NCI-H2227 treated with DMSO at 0.1 percent for 48 hours (cell line): ENCODE results near the gene MLLT11.

Experiments used
- DNase-seq: peaks from one replicate; lab custom pipeline; 2025; lab: John Stamatoyannopoulos, UW

Gene MLLT11, protein sequence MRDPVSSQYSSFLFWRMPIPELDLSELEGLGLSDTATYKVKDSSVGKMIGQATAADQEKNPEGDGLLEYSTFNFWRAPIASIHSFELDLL

DNA sequence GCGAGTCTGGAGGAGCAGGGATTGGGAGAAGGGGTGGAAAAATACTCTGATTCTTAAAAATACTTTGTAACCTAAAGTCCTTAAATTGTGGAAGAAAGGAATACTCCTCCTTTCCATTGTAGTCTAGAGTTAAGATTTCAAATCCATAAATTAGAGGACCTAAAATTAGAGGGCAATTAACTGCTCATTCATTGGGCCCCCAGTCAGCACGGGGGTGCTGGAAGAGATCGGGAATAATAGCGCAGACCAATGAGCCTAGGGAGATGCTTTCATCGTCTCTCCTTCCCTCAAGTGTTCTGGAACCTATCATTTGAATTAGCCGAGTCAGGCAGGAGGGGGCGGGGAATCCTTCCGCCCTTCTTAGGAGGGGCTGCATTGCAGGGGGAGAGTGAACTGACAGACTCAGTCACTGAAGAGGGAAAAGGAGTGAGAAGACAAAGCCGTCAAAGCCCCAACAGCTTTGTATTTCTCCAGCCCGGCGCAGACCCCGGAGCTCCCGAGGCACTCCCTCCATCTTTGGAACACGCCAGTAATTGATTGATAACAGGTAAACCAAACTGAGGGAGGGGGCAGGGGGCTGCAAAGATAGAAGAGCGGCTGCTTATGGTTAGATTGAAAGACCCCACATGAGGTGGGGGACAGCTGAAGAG is at the start of gene MLLT11:
TSS of gene MLLT11 (plus strand) at position 391 of the 650 bp plus-strand sequence. CDS start 6,828 bp downstream, outside the sequence.
- peak; percentile 89 for DNase-seq

DNA sequence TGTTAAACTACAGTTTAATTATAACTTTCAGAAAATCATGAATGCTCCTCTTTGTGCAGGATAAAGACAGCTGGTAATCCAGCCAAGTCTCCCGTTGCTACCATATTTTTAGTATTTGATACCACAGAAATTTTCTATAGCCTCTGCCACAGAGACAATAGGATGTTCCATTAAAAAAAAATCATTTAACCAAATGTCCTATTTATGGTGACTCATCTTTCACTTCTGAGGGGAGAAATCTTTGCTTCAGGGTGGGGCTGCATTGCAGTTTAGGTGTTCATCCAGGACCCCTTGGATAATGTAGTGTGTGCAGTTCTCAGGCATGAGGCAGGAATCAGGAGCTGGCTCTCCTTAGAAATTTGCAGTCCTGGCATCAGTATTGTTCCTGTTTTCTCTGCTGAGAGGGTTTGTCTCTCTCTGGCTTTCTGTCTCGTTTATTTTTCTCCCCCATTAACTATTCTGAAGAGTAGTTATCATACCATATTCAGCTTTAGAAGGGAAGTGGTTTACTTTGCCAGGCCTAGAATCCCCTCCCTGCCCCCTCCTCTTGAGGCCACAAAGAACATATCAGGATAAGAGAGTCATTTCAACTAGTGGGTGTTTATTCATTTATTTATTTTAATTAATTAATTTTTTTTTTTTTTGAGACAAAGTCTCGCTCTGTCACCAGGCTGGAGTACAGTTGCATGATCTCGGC is 48.9 kb upstream of the MLLT11 start:
- peak; percentile 56 for DNase-seq

DNA sequence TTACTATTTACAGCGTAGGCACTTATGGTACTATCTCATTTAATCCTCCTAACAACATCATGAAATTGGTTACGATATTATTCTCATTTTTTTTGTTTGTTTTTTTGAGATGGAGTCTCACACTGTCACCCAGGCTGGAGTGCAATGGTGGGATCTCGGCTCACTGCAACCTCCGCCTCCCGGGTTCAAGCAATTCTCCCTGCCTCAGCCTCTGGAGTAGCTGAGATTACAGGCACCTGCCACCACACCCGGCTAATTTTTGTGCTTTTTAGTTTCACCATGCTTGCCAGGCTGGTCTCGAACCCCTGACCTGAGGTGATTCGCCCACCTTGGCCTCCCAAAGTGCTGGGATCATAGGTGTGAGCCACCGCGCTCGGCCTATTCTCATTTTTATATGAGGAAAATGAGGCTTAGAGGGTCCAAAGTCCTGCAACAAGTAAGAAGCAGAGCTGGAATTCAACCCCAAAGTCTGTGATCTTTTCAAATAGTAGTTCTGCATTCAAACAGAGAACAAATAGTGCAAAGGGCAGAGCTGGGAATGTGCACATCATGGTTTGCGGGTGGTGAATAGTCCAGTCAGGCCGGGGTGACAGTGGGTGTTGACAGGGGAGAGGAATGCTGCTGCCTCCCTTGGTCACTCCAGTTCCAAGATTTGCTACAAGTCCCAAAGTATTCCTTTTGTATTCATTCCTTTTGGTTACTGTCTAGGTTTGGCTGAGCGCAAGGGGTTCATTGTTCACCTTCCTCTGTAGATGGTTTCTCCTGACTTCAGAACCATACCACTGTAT is 47.3 kb upstream of the MLLT11 start:
- no peak for DNase-seq

DNA sequence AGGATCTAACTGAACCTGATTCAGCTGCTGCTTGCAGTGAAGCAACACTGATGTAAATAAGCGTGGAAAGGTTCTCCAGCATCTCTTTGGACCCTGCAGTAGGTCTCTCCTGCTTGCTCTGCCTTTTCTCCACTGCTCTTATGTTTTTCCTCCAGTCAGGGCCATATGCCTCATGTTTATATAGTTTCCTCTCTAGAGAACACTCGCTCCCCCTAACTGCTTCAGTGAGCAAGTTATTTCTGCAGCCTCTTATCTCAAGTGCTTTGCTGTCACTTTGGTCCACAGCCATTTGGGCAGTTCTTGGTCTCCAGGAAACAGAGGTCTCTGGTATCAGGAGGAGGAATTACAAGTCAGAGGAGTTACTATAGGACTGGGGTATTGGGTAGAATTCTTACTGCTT is 46.7 kb upstream of the MLLT11 start:
- DNase-seq = peak; percentile 53

DNA sequence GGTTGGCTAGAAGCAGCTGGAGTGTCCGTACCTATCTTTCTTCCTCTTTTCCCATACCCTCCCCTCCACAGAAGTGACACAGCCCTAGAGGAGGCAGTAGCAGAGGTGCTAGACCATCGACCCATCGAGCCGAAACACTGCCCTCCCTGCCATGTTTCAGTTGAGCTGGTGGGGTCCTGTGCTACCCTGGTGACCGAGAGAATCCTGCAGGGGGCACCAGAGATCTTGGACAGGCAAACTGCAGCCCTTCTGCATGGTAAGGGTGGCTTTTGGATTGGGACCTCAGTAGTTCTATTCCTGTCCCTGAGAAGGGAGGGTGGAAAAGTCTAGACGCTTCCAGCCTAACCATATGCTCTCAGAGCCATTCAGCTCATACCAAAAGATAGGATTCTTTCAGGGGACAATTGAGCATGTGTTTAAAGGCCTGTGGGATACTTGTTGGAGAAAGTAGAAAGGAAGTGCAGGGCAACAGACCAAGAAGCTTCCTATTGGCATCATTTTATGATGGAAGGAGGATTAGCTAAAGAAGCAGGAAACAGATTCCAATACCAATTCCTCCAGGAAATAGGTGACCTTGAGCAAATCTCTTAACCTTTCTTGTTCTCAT is 35.6 kb upstream of the MLLT11 start:
- DNase-seq = peak; percentile 61

DNA sequence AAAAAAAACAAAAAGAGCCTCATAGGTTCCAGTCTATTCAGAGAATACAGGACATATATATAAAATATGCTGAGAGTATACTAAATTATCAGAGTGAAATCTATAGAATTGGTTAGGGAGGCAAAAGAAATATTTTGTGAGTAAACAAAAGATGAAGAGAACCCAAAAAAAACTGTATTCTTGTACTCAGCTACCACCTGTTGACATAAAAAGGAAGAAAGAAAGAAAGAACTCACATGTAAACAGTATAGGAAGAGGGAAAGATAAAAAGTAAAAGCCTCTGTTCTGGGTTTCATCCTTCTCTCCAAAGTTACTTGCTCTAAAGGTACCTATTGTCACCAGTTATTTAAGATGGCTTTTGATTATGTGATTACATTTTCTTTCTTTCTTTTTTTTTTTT is 33.7 kb upstream of the MLLT11 start:
- no peak for DNase-seq

DNA sequence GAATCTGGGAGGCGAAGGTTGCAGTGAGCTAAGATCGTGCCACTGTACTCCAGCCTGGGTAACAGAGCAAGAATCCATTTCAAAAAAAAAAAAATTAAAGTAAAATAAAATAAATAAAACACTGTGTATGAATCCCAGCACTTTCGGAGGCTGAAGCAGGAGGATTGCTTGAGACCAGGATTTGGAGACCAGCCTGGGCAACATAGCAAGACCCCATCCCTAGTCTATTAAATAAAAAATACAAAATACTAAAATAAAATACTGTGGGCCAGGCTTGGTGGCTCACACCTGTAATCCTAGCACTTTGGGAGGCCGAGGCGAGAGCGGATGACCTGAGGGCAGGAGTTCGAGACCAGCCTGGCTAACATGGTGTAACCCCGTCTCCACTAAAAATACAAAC is 28.0 kb upstream of the MLLT11 start:
- no peak for DNase-seq

DNA sequence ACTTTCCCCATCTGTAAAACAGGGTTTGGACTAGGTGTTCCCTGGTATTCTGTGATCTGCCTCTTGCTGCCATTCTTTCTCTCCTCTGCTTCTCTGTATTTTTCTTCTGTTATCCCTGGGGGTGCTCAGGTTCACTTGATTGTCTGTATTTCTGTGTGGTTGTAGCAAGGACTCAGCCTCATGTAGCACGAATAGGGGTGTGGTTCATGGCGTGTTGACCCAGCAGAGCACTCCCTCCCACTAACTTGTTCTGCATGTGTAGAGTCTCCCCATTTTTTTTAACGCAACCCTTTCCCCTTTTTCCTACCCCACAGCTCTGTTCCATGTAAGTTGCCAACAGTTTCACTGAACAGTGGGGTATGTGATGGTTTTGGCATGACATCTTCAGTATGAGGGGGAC is 25.0 kb upstream of the MLLT11 start:
- no peak for DNase-seq

DNA sequence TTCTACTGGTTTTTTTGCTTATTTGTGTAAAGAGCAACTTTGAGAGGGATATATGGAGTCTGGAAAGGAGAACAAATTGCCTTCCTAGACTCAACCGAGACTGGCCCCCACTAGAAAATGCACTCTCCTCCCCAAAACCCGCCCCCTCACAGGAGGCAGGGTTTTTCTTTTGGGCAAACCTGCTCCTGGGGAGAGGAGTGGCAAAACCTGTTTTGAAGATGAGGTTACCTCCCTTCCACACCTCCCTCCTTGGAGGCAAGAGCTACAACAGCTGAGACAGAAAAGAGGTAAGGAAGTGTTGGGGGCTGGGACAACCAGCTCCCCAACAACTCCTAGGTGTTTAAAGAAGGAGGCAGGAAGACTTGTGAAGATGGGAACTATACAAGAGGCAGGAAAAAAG is 23.8 kb upstream of the MLLT11 start, which contains the start of gene BNIPL:
TSS of gene BNIPL (plus strand) at position 231 of the 400 bp plus-strand sequence. CDS start at position 371, 140 bp downstream.
- DNase-seq = no peak

DNA sequence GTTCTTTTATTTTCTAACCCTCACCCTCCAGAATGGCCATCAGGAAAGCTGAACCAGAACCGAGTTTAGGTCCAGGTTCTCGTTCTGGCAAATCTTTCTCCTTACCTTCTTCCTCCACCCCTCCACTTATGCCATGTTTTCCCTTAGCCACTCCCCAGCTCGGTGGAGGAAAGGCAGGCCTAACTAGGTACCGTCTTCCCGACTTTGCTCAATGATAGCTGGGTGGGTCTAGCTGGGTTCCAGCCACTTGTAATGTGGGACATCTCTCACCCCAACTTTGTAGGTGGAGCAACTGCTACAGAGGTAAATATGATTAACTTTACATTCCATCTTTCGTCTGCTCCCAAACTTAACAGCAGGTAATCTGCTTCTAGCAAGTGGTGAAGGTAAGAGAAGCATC is 23.2 kb upstream of the MLLT11 start:
- DNase-seq = no peak

DNA sequence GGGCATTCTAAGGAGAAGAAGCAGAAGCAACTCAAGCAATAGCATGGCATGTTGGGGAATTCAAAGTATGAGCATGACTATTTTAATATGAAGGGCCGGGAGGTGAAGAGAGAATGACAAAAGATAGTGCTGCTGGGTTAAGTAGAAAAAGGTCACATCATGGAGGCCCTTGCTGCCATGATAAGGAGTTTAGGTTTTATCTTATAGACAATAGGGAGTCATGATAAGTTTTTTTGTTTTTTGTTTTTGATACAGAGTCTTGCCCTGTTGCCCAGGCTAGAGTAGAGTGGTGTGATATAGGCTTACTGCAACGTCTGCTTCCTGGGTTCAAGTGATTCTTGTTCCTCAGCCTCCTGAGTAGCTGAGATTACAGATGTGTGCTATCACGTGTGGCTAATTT is 20.7 kb upstream of the MLLT11 start:
- no peak for DNase-seq

DNA sequence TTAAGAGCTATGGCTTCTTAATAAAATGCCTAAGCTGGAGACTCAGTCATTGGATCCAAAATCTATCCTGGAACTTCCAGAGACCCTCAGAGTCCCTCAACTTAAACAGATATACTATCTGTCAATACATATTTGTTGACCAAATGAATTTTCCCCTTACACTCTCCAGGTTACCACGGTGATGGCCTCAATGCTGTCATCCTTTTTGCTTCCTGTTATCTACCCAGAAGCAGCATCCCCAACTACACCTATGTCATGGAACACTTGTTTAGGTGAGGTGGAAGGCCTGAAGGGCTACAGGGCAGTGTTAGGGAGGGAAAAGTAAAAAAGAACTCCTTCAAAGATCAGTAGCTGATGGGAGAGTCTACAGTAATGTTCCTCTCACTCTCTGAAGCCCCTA is 17.0 kb upstream of the MLLT11 start:
- no peak for DNase-seq

DNA sequence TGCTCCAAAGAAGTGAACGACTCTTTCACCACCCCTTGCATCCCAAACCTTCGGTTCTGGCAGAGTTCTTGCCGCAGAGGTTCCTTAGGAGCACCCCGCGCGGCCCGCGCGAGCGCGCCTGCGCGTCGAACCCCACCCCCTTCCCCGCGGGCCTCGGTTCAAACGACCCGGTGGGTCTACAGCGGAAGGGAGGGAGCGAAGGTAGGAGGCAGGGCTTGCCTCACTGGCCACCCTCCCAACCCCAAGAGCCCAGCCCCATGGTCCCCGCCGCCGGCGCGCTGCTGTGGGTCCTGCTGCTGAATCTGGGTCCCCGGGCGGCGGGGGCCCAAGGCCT is 12.6 kb upstream of the MLLT11 start, which contains the start of gene C1orf56:
TSS of gene C1orf56 (plus strand) at position 161 of the 334 bp plus-strand sequence. CDS start at position 258, 97 bp downstream.
- peak; percentile 79 for DNase-seq

DNA sequence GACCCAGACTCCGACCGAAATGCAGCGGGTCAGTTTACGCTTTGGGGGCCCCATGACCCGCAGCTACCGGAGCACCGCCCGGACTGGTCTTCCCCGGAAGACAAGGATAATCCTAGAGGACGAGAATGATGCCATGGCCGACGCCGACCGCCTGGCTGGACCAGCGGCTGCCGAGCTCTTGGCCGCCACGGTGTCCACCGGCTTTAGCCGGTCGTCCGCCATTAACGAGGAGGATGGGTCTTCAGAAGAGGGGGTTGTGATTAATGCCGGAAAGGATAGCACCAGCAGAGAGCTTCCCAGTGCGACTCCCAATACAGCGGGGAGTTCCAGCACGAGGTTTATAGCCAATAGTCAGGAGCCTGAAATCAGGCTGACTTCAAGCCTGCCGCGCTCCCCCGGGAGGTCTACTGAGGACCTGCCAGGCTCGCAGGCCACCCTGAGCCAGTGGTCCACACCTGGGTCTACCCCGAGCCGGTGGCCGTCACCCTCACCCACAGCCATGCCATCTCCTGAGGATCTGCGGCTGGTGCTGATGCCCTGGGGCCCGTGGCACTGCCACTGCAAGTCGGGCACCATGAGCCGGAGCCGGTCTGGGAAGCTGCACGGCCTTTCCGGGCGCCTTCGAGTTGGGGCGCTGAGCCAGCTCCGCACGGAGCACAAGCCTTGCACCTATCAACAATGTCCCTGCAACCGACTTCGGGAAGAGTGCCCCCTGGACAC is 12.1 kb upstream of the MLLT11 start:
- peak; percentile 37 for DNase-seq

DNA sequence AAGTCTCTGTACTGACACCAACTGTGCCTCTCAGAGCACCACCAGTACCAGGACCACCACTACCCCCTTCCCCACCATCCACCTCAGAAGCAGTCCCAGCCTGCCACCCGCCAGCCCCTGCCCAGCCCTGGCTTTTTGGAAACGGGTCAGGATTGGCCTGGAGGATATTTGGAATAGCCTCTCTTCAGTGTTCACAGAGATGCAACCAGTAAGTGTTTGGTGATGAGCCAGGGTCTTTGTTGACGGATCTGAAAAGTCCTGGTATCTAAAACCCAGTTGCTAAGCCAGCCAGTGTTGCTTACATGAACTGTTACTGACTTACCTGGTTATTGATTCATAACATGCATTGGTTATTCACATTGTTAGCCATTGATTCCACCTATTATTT is 11.6 kb upstream of the MLLT11 start:
- no peak for DNase-seq

DNA sequence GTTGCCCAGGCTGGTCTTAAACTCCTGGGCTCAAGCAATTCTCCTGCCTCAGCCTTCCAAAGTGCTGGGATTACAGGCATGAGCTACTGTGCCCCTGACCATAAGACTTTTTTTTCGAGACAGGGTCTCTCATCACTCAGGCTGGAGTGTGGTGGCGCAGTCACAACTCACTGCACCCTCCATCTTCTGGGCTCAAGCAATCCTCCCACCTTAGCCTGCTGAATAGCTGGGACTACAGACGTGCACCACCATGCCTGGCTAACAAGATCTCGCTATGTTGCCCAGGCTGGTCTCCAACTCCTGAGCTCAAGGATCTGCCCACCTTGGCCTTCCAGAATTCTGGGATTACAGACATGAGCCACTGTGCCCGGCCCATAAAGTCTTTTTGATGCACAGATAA is 10.7 kb upstream of the MLLT11 start:
- no peak for DNase-seq

DNA sequence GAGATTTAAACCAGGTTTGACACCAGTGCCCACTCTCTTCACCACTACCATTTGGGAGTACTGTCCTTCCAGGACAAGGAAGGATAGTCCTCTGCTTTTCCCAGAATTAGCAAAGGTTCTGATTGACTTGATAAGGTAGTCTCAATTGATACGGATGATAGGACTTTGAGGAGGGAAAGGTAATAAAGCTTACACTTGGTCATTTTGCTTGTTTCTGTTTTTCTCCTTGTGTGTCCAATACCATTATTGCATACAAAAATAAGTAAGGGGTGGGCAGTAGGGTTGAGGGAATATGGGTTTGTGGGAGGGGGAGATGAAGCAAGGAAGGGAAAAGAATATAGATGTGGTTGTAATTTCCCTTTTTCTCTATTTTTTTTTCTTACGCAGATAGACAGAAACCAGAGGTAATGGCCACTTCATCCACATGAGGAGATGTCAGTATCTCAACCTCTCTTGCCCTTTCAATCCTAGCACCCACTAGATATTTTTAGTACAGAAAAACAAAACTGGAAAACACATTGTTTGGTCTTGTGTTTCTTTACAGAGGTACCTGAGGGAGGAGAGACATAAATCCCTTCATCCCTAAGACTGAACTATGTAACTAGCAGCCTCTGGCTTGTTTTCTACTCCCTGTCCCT is 10.0 kb upstream of the MLLT11 start:
- no peak for DNase-seq

DNA sequence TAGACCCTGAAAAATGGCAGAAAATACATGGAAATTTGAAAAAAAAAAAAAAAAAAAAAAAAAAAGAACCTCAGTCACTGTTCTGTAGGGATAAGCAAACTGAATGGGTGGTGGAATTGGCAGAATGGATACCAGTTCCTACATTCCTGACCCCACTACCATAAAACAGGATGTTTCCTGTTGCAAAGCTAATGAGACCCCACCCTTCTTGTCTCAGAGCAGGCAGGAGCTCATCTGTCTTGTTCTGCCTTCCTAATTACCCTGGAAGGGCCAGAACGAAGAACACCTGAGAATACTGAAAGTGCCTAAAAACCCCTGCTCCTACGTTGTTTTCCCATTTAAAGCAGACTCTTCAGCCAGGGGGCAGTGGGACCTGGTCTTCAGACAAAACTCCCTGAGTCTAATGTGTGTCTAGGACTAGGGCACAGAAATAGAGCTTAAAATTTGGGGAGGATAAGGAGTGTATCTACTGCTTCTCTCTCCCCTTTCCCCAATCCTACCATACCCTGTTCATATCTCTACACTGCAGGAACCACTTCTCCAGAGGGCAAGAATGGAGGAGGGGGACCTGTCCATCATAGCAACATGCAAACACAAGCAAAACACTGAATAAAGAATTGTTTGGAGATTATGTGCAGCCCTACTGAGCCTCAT is 8.7 kb upstream of the MLLT11 start:
- DNase-seq = no peak

DNA sequence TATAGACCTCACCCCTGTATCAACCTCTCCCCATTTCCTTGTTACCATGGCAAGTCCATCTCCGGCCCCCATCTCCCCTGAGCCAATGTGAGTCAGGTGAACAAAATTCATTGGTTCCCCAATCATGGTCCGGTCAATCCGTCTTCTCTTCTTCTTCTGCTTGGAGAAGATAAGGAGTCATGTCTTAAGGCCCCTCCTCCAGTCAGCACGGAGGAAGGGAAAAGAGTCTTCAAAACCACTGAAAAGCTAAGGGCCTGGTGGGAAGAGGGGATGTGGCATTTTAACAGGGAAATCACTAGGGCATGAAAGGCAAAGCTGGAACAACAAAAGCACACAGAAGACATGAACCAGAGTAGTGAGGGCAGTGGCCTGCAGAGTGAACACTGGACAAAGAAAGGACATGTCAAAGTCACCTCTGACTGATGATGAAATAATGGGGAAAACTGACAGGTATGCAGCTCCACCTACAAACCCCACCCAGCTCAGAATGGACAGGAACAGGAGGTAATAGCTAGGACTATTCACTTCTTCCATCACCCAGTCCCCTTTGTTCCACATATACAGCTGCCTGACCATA is 5.1 kb upstream of the MLLT11 start:
- DNase-seq = no peak

DNA sequence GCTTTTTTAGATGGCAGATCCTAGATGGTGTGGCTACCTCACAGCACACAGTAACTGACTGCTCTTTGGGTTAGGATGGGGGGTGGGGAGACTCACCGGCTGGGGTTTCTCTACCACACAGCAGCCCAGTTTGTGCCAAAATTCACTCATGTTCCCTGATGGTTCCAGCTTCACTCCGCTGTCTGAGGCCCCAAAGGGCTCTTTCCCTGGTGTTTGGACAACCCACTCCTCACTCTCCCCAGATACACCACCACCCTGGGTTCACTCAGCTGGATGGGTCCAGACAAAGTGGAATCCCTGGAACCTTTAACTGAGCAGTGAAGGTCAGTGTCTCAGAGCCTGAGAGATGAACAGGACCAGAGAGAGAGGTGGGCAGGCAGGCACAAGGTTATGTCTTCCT is 4.6 kb upstream of the MLLT11 start:
- no peak for DNase-seq
